ENCODE measurements around the gene SLC34A1. TPM values are rescaled to one million over a fixed set of nuclear protein-coding genes. Genes with fewer than 3 reads are reported as not detected.
A peak's percentile ranks its signal among the peaks of the same experiment; 100 is the strongest.
"Not testable (repeated sequence)": the region's sequence is repeated elsewhere in the genome, so short reads cannot be mapped to it uniquely, and the experiment has no call there.

SLC34A1 gene
- total RNA-seq, 1 donor from 2014 or later: 0.16 TPM

GRCh38 chr5:177359860-177360259 is 24.4 kb upstream of the SLC34A1 start:
- TF ChIP-seq, protein P1, sequence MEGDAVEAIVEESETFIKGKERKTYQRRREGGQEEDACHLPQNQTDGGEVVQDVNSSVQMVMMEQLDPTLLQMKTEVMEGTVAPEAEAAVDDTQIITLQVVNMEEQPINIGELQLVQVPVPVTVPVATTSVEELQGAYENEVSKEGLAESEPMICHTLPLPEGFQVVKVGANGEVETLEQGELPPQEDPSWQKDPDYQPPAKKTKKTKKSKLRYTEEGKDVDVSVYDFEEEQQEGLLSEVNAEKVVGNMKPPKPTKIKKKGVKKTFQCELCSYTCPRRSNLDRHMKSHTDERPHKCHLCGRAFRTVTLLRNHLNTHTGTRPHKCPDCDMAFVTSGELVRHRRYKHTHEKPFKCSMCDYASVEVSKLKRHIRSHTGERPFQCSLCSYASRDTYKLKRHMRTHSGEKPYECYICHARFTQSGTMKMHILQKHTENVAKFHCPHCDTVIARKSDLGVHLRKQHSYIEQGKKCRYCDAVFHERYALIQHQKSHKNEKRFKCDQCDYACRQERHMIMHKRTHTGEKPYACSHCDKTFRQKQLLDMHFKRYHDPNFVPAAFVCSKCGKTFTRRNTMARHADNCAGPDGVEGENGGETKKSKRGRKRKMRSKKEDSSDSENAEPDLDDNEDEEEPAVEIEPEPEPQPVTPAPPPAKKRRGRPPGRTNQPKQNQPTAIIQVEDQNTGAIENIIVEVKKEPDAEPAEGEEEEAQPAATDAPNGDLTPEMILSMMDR (conservative IDR thresholded peaks at IDR 0.05): no peak
- H3K4me3 Mint-ChIP-seq: peak overlapping the region; percentile 2

GRCh38 chr5:177360740-177361139 is 23.5 kb upstream of the SLC34A1 start:
- H3K4me3 Mint-ChIP-seq; H3K36me3 Mint-ChIP-seq (ENCODE audit: low read depth); H3K9me3 Mint-ChIP-seq; H3K27ac Mint-ChIP-seq (ENCODE audit: unreplicated experiment); H3K4me1 Mint-ChIP-seq; DNase-seq (ENCODE audit: low read depth, low spot score): not testable (repeated sequence)
- H3K27me3 Mint-ChIP-seq (ENCODE audit: low read depth): peaks cover 27% of the 10 kb centered on the region

More at GRCh38 chr5:177359860-177360259, 24.4 kb upstream of the SLC34A1 start:
- Mint-ChIP-seq H3K9me3 (no peaks in the 10 kb centered on the region), H3K27ac (ENCODE audit: unreplicated experiment) (peak overlapping the region; percentile 36), H3K27me3 (ENCODE audit: low read depth) (peaks cover 34% of the 10 kb centered on the region), H3K36me3 (ENCODE audit: low read depth) (no peaks in the 10 kb centered on the region), H3K4me1 (peaks cover 5% of the 10 kb centered on the region)
- no peak for DNase-seq (ENCODE audit: low read depth, low spot score)

DNA sequence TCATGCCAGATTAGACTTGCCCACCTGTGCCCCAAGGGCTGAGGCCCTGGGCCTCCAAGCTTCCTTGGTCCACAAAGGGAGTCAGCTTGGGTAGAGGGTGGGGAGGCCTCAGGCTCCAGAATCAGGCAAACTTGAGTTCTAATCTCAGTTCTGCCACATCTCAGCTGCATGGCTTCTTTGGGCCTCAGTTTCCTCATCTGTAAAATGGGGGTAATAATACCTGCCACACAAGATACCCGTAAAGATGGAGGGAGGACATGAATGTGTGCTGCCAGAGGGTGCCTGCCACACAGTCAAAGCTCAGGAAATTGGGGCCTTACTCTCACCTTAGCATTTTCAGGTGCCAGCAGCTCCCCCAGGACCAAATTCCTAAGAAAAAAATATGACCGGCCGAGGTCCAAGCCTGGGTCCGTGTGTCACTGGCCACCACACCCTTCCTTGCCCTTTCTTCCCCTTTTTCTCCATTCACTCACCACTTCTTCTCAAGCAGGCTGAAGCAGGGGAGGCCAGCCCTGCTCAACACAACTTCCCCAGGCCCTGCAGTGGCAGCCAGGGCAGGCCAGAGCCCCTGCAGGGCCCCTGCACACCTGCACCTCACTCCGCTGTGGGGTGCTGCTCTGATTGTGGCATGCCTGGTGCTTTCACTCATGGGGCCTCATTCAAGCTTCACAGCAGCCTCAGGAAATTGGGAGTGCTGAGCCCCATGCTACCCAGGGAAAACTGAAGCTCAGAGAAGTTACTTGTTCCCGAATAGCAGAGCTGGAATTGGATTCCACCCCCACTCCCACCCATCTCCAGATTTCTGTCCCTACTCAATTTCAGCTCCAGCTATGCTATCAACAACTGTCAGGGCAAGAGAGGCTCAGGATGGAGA is 22.6 kb upstream of the SLC34A1 start:
- H3K27me3 Mint-ChIP-seq (ENCODE audit: low read depth): peaks cover 18% of the 10 kb centered on the region
- TF ChIP-seq, protein P1 (conservative IDR thresholded peaks at IDR 0.05): no peak
- no peak overlapping the region for H3K27ac Mint-ChIP-seq (ENCODE audit: unreplicated experiment)
- no peak for DNase-seq (ENCODE audit: low read depth, low spot score)
- H3K9me3 Mint-ChIP-seq: no peaks in the 10 kb centered on the region
- H3K4me1 Mint-ChIP-seq: peaks cover 10% of the 10 kb centered on the region
- H3K4me3 Mint-ChIP-seq: peak overlapping the region; percentile 59
- no peaks in the 10 kb centered on the region for H3K36me3 Mint-ChIP-seq (ENCODE audit: low read depth)

- peak overlapping the region; percentile 59 for H3K4me3 Mint-ChIP-seq
- no peak for DNase-seq (ENCODE audit: low read depth, low spot score)
- no peak overlapping the region for H3K27ac Mint-ChIP-seq (ENCODE audit: unreplicated experiment)
- H3K36me3 Mint-ChIP-seq (ENCODE audit: low read depth): no peaks in the 10 kb centered on the region
- H3K4me1 Mint-ChIP-seq: peaks cover 15% of the 10 kb centered on the region
- peaks cover 16% of the 10 kb centered on the region for H3K27me3 Mint-ChIP-seq (ENCODE audit: low read depth)
- TF ChIP-seq, protein P1 (conservative IDR thresholded peaks at IDR 0.05): no peak
- no peaks in the 10 kb centered on the region for H3K9me3 Mint-ChIP-seq
These were observed 22.0 kb upstream of the SLC34A1 start for GRCh38 chr5:177362292-177362609.

DNA sequence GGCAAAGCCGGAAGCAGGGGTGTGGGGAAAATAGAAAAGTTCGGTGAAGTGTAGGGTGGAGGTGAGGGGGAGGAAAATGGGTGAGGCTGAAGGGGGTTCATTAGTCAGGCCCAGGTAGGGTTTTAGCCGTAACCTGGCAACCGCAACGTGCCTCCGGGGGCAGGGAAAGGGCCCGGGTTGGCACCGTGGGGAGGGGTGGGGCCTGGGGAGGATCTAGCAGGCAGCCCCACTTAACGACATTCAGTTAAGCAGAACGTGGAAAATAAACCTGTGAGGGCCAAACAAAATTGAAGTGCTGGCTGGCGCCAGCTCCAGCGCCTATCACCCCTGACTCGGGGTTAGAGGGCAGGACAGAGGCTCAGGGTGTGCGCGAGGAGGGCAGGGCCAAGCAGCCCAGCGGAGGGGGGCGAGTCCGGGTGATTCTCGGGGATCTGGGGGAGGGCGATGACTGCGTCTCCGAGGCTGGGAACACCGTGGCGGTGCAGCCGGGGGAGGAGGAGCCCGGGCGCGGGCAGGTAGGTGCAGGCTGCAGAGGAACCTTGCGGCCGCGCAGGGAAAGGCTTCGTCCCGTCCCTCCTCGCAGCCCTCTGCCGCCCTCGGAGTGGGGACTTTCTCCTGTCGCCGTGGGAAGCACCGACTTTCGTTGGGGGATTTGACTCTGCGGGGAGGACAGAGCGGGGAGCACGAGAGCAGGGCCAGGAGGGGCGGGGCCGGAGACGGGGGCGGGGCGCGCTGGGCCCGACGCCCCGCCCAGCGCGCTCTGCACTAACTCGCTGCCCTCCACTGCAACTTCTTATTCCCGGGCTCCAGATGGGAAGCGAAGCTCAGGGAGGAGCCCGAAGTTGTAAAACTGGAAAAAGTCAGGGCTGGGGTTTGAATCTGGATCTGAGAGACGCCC is 21.4 kb upstream of the SLC34A1 start:
- peaks cover 9% of the 10 kb centered on the region for H3K4me1 Mint-ChIP-seq
- H3K27ac Mint-ChIP-seq (ENCODE audit: unreplicated experiment): no peak overlapping the region
- DNase-seq (ENCODE audit: low read depth, low spot score): peak; percentile 37
- no peaks in the 10 kb centered on the region for H3K36me3 Mint-ChIP-seq (ENCODE audit: low read depth)
- H3K9me3 Mint-ChIP-seq: no peaks in the 10 kb centered on the region
- peaks cover 13% of the 10 kb centered on the region for H3K27me3 Mint-ChIP-seq (ENCODE audit: low read depth)
- TF ChIP-seq, protein P1 (conservative IDR thresholded peaks at IDR 0.05): no peak
- peak overlapping the region; percentile 59 for H3K4me3 Mint-ChIP-seq
